OCI-LY1 (cell line): ENCODE data around the gene IFITM10.

ENCODE experiments used
- H2AFZ ChIP-seq: fragments of 200-600 bp; sonication (generic), shearing (Covaris generic); 2 replicates; pipeline ENCODE4 v1.6.0; 2014; ENCODE audit warnings: antibody characterized with exemption, mild to moderate bottlenecking, low read length
- H3F3A ChIP-seq: fragments of 200-600 bp; sonication (generic), shearing (Covaris generic); 2 replicates; pipeline ENCODE4 v1.6.0; 2014; ENCODE audit warnings: mild to moderate bottlenecking, antibody characterized with exemption, low read length, moderate library complexity; ENCODE audit not compliant: insufficient read depth
- H3K27ac ChIP-seq: fragments of 200-600 bp; sonication (generic); 2 replicates; pipeline ENCODE4 v1.5.1; 2014; ENCODE audit warnings: low read length, mixed run types, mild to moderate bottlenecking, low read depth; ENCODE audit not compliant: poor library complexity, severe bottlenecking
- H3K27me3 ChIP-seq: fragments of 200-600 bp; sonication (generic); 2 replicates; pipeline ENCODE4 v1.6.0; 2014; ENCODE audit warnings: antibody characterized with exemption, mild to moderate bottlenecking, low read length, moderate library complexity; ENCODE audit not compliant: insufficient read depth
- H3K36me3 ChIP-seq: fragments of 200-600 bp; sonication (generic); 2 replicates; pipeline ENCODE4 v1.6.1; 2014; ENCODE audit warnings: mild to moderate bottlenecking, antibody characterized with exemption, low read length, moderate library complexity, mixed read lengths; ENCODE audit not compliant: insufficient read depth
- H3K4me1 ChIP-seq: fragments of 200-600 bp; sonication (generic); 2 replicates; pipeline ENCODE4 v1.5.1; 2014; ENCODE audit warnings: mild to moderate bottlenecking, low read length, moderate library complexity; ENCODE audit not compliant: insufficient read depth, severe bottlenecking
- H3K4me2 ChIP-seq: fragments of 200-600 bp; sonication (generic), shearing (Covaris generic); 2 replicates; pipeline ENCODE4 v1.6.1; 2014; ENCODE audit warnings: low read length
- H3K4me3 ChIP-seq: fragments of 200-600 bp; sonication (generic); 2 replicates; pipeline ENCODE4 v1.5.1; 2014; ENCODE audit warnings: low read length, low read depth, mild to moderate bottlenecking, mixed read lengths; ENCODE audit not compliant: poor library complexity, severe bottlenecking
- H3K79me2 ChIP-seq: fragments of 200-600 bp; shearing (Covaris generic); 2 replicates; pipeline ENCODE4 v1.6.1; 2016; ENCODE audit warnings: mixed run types, low read length, mixed read lengths; ENCODE audit not compliant: insufficient read depth
- H3K9ac ChIP-seq: fragments of 200-600 bp; sonication (generic), shearing (Covaris generic); 2 replicates; pipeline ENCODE4 v1.6.1; 2014; ENCODE audit warnings: mild to moderate bottlenecking, low read length, mixed read lengths
- H3K9me2 ChIP-seq: fragments of 200-600 bp; sonication (generic), shearing (Covaris generic); 2 replicates; pipeline ENCODE4 v1.6.1; 2014; ENCODE audit warnings: low read depth, mild to moderate bottlenecking, low read length, mixed read lengths
- H3K9me3 ChIP-seq: fragments of 200-600 bp; shearing (Covaris generic); 2 replicates; pipeline ENCODE4 v1.6.1; 2014; ENCODE audit warnings: low read length, mixed read lengths
- H4K20me1 ChIP-seq: fragments of 200-600 bp; sonication (generic), shearing (Covaris generic); 2 replicates; pipeline ENCODE4 v1.6.0; 2016; ENCODE audit warnings: mild to moderate bottlenecking, low read length; ENCODE audit not compliant: insufficient read depth
- CTCF ChIP-seq: fragments of 200-600 bp; sonication (generic), shearing (Covaris generic); IDR thresholded peaks from 2 replicates; pipeline ENCODE4 v1.5.1; 2017; ENCODE audit warnings: mild to moderate bottlenecking, antibody characterized with exemption, low read length, moderate library complexity, mixed read lengths
- EZH2 ChIP-seq: fragments of 200-600 bp; sonication (generic), shearing (Covaris generic); IDR thresholded peaks from 2 replicates; pipeline ENCODE4 v1.8.0; 2017; ENCODE audit warnings: borderline replicate concordance, mixed run types, mild to moderate bottlenecking, antibody characterized with exemption, low read length, moderate library complexity, mixed read lengths

IFITM10 gene

GRCh38 chr11:1759151-1759850, 8.9 kb upstream of the IFITM10 start:
- no peaks in the 10 kb centered on the region for H3F3A ChIP-seq
- H3K36me3 ChIP-seq, result no peaks in the 10 kb centered on the region
- no peak overlapping the region for H2AFZ ChIP-seq
- H3K27me3 ChIP-seq, result no peaks in the 10 kb centered on the region
- no peak overlapping the region for H3K27ac ChIP-seq
- H3K4me3 ChIP-seq, result no peak overlapping the region
- H3K4me1 ChIP-seq, result peaks cover 13% of the 10 kb centered on the region
- H3K4me2 ChIP-seq, result no peak overlapping the region
- no peak overlapping the region for H3K9ac ChIP-seq
- no peaks in the 10 kb centered on the region for H3K9me3 ChIP-seq
- TF ChIP-seq EZH2 (no peak), CTCF (no peak)
- H3K9me2 ChIP-seq, result no peaks in the 10 kb centered on the region
- H3K79me2 ChIP-seq, result no peaks in the 10 kb centered on the region
- no peaks in the 10 kb centered on the region for H4K20me1 ChIP-seq

- Histone ChIP-seq H3K9me2 (no peaks in the 10 kb centered on the region), H3K4me3 (no peak overlapping the region), H2AFZ (no peak overlapping the region), H3K27me3 (no peaks in the 10 kb centered on the region), H4K20me1 (no peaks in the 10 kb centered on the region), H3K36me3 (no peaks in the 10 kb centered on the region), H3K4me1 (peaks cover 11% of the 10 kb centered on the region), H3K9me3 (no peaks in the 10 kb centered on the region), H3K9ac (no peak overlapping the region), H3F3A (no peaks in the 10 kb centered on the region), H3K4me2 (no peak overlapping the region), H3K79me2 (no peaks in the 10 kb centered on the region), H3K27ac (no peak overlapping the region)
- TF ChIP-seq CTCF, result no peak
- TF ChIP-seq EZH2, result no peak
Observed at GRCh38 chr11:1758611-1759150, 8.3 kb upstream of the IFITM10 start.

GRCh38 chr11:1757861-1758610, 7.6 kb upstream of the IFITM10 start:
- H3F3A ChIP-seq, result no peaks in the 10 kb centered on the region
- H3K36me3 ChIP-seq, result no peaks in the 10 kb centered on the region; the same call in 1 of the 2 replicates
- no peak overlapping the region for H3K9ac ChIP-seq
- no peak overlapping the region for H2AFZ ChIP-seq
- no peaks in the 10 kb centered on the region for H3K27me3 ChIP-seq
- no peaks in the 10 kb centered on the region for H3K9me2 ChIP-seq
- H4K20me1 ChIP-seq, result no peaks in the 10 kb centered on the region
- no peak overlapping the region for H3K27ac ChIP-seq
- no peak overlapping the region for H3K4me2 ChIP-seq
- no peaks in the 10 kb centered on the region for H3K79me2 ChIP-seq
- no peak for TF ChIP-seq CTCF
- TF ChIP-seq EZH2, result no peak
- no peak overlapping the region for H3K4me3 ChIP-seq
- H3K4me1 ChIP-seq, result peaks cover 8% of the 10 kb centered on the region
- no peaks in the 10 kb centered on the region for H3K9me3 ChIP-seq
